ENCODE data around the gene SELP. TPM values are rescaled to one million over a fixed set of nuclear protein-coding genes. Genes with fewer than 3 reads are reported as not detected.

SELP gene
- total RNA-seq, 1 experiment from 2014 or later: not detected

DNA sequence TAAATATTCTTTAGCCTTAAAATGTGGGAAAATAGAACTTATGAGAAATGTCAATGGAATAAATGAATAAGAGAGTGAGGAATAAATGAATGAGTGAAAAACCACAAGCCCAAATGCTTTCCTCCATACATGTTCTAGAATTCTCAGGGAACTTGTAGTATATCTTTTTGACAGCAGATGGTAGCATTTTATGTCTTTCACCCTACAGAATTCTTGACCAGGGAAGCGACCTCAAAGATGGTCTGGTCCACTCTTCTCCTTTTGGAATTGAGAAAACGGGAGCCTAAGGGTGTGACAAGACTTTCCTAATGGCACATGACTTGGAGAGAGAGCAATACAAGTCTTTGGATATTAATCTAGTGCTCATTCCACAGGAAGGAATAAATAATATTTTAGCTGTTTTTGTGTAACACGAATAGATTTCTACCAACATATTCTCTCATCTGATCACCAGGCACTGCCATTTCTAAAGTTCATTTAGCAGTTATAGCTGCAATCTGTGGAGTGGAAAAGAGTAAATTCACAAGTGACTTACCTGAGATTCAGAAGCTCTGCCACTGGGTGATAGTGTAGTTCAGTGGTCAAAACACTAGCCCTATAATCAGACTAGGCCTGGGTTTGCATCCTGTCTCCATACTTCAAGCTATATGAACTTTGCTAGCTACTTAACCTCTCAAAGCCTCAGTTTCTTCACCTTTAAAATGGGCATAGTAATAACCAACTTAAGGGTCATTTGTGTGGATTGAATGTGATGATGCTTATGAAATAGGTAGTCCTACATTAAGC, 28.6 kb downstream of the SELP start:
- H3K9me3 Mint-ChIP-seq: no peaks in the 10 kb centered on the region
- no peaks in the 10 kb centered on the region for H3K23me2 ChIP-seq (ENCODE audit: insufficient read length, low read depth, low read length, poor library complexity, severe bottlenecking)
- DNase-seq: no peak

More for the DNA sequence above, 28.6 kb downstream of the SELP start:
- Histone ChIP-seq H3T11ph (ENCODE audit: low read length) (no peak overlapping the region), H4K91ac (ENCODE audit: insufficient read length, low read depth, low read length) (no peak overlapping the region), H4K5ac (ENCODE audit: insufficient read length, low read depth, low read length) (no peak overlapping the region), H2BK20ac (ENCODE audit: low read depth, low read length, poor library complexity, severe bottlenecking) (no peak overlapping the region), H3K9me3 (ENCODE audit: control insufficient read depth, low read depth, low read length) (no peaks in the 10 kb centered on the region), H2AFZ (ENCODE audit: low read length) (no peak overlapping the region), H4K8ac (replicated peaks; ENCODE audit: insufficient read length, low read depth, low read length) (no peak overlapping the region), H3K79me1 (ENCODE audit: insufficient read depth, low read depth, low read length, poor library complexity, severe bottlenecking) (no peaks in the 10 kb centered on the region), H3K4me2 (ENCODE audit: insufficient read depth, insufficient read length, low read length) (no peak overlapping the region), H3K27me3 (ENCODE audit: insufficient read depth, low read length) (no peaks in the 10 kb centered on the region), H3K79me2 (ENCODE audit: insufficient read depth, low read length) (no peaks in the 10 kb centered on the region), H3K4me1 (ENCODE audit: insufficient read depth, low read length) (no peaks in the 10 kb centered on the region), H2BK15ac (ENCODE audit: low read depth, low read length) (no peak overlapping the region), H3K27ac (ENCODE audit: insufficient read length, low read depth, low read length) (no peak overlapping the region), H3K56ac (ENCODE audit: insufficient read length, low read depth, low read length) (no peak overlapping the region), H2BK120ac (ENCODE audit: low read depth, low read length, poor library complexity, severe bottlenecking) (no peak overlapping the region), H3K23ac (ENCODE audit: insufficient read length, low read depth, low read length) (no peak overlapping the region), H3K14ac (ENCODE audit: insufficient read depth, low read length) (no peak overlapping the region), H2BK12ac (ENCODE audit: insufficient read length, low read depth, low read length) (no peak overlapping the region), H2BK5ac (ENCODE audit: insufficient read length, low read length) (no peak overlapping the region), H2AK5ac (ENCODE audit: insufficient read length, low read length) (no peak overlapping the region), H4K20me1 (ENCODE audit: control insufficient read depth, insufficient read depth, insufficient read length) (no peaks in the 10 kb centered on the region), H3K4ac (ENCODE audit: low read depth, low read length) (no peak overlapping the region), H3K18ac (ENCODE audit: insufficient read length, low read depth, low read length) (no peak overlapping the region), H3K9ac (ENCODE audit: extremely low read depth, insufficient read length, low read length) (no peak overlapping the region)
- Mint-ChIP-seq H3K27ac (no peak overlapping the region), H3K4me3 (no peak overlapping the region), H3K4me1 (no peaks in the 10 kb centered on the region), H3K27me3 (ENCODE audit: low read depth) (peaks cover 16% of the 10 kb centered on the region), H3K36me3 (ENCODE audit: insufficient read depth in 1 of 3, low read depth in 3 of 3) (no peaks in the 10 kb centered on the region)
- no CpG with 5 or more reads among the region's 3 CpGs for WGBS (ENCODE audit: extremely low coverage, insufficient read length, low lambda C conversion rate)
- TF ChIP-seq, protein P1, sequence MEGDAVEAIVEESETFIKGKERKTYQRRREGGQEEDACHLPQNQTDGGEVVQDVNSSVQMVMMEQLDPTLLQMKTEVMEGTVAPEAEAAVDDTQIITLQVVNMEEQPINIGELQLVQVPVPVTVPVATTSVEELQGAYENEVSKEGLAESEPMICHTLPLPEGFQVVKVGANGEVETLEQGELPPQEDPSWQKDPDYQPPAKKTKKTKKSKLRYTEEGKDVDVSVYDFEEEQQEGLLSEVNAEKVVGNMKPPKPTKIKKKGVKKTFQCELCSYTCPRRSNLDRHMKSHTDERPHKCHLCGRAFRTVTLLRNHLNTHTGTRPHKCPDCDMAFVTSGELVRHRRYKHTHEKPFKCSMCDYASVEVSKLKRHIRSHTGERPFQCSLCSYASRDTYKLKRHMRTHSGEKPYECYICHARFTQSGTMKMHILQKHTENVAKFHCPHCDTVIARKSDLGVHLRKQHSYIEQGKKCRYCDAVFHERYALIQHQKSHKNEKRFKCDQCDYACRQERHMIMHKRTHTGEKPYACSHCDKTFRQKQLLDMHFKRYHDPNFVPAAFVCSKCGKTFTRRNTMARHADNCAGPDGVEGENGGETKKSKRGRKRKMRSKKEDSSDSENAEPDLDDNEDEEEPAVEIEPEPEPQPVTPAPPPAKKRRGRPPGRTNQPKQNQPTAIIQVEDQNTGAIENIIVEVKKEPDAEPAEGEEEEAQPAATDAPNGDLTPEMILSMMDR (conservative IDR thresholded peaks at IDR 0.05): peak; percentile 67

Data from H9 (cell line).